Loucy (cell line): ENCODE results near the gene C1orf94.

ENCODE experiments used
- EZH2phosphoT487 ChIP-seq: fragments of 200-600 bp; IDR thresholded peaks from 2 replicates; pipeline ENCODE4 v1.6.1; 2018; ENCODE audit warnings: antibody characterized with exemption, mild to moderate bottlenecking, moderate library complexity, borderline replicate concordance
- TF ChIP-seq, protein P1 (sequence below): fragments of 200-600 bp; sonication (generic); conservative IDR thresholded peaks from 2 replicates; pipeline ENCODE4 v1.5.1; 2014; ENCODE audit warnings: mild to moderate bottlenecking, antibody characterized with exemption, low read length

DNA sequence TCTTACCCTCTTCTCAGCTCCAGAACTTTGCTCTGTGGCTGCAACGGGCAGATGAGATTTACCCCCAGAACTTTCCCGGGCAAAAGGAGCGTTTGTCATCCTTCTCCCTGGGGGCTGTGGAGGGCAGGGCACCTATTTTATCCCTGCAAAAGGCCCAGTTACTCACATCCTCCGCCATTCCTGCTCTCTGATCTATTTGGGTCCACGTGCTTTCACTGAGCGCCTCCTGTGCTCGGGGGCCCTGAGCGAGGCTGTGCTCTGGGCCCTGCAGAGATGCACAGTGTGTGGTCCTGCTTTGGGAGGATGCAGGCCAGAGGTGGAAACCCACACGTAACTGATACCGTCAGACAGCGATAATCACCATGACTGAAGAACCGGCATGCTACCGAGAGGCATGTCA is 9.3 kb upstream of the C1orf94 start:
- TF ChIP-seq, protein P1, sequence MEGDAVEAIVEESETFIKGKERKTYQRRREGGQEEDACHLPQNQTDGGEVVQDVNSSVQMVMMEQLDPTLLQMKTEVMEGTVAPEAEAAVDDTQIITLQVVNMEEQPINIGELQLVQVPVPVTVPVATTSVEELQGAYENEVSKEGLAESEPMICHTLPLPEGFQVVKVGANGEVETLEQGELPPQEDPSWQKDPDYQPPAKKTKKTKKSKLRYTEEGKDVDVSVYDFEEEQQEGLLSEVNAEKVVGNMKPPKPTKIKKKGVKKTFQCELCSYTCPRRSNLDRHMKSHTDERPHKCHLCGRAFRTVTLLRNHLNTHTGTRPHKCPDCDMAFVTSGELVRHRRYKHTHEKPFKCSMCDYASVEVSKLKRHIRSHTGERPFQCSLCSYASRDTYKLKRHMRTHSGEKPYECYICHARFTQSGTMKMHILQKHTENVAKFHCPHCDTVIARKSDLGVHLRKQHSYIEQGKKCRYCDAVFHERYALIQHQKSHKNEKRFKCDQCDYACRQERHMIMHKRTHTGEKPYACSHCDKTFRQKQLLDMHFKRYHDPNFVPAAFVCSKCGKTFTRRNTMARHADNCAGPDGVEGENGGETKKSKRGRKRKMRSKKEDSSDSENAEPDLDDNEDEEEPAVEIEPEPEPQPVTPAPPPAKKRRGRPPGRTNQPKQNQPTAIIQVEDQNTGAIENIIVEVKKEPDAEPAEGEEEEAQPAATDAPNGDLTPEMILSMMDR: no peak
- TF ChIP-seq EZH2phosphoT487: no peak
